ENCODE measurements around the gene RAI1.
A peak's percentile ranks its signal among the peaks of the same experiment; 100 is the strongest.

RAI1 gene

DNA sequence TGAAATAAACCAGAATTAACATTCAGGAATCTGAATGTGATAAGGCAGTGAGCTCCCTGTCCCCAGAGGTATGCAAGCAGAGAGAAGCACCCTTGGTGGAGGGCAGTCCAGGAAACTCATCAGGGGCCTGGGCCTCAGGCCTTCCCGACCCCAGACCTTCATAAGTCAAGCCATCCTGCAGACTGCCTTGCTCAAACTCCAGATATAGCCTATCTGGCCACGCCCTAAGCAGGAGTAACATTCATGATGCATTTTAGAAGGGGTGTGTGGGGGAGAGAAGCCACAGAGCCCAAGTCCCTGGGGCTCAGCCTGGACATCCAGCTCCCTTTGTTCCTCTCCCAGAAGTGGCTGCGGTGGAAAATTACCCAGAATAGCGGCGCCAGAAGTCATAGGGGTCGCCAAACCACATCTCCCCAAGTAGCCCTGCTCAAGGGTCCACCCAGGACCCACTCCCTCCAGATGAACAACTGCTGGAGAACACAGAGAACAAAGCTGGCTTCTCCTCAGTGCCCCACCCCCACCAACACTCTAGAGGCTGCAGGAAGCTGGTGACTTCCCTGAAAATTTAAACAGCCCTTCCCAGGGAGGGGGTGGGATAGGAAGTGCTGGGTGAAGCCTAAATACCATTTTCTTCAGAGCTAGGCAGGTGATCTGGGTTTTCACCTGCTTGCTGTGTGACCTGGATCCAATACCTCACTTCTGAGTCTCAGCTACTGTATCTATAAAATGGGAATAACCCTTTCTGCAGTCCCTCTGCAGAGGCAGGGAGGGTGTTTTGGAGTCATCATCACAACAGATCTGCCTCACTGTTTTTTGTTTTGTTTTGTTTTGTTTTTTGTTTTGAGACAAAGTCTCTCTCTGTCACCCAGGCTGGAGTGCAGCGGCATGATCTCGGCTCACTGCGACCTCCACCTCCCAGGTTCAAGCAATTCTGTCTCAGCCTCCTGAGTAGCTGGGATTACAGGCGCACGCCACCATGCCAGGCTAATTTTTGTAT lies 157.0 kb downstream of the RAI1 start:
- POLR2A ChIA-PET (ENCODE audit: low non-redundant PET), result interaction anchor here (0.5 to 3.0 kb wide), 8 partner anchors 10 to 87 kb away, joined by 3 to 13 read pairs (median 3); no protein-coding TSS in a partner anchor
- DNase-seq (ENCODE audit: low spot score), result no peak
- peak overlapping the region; percentile 100 for H3K27ac ChIP-seq
- TF ChIP-seq, protein P1, sequence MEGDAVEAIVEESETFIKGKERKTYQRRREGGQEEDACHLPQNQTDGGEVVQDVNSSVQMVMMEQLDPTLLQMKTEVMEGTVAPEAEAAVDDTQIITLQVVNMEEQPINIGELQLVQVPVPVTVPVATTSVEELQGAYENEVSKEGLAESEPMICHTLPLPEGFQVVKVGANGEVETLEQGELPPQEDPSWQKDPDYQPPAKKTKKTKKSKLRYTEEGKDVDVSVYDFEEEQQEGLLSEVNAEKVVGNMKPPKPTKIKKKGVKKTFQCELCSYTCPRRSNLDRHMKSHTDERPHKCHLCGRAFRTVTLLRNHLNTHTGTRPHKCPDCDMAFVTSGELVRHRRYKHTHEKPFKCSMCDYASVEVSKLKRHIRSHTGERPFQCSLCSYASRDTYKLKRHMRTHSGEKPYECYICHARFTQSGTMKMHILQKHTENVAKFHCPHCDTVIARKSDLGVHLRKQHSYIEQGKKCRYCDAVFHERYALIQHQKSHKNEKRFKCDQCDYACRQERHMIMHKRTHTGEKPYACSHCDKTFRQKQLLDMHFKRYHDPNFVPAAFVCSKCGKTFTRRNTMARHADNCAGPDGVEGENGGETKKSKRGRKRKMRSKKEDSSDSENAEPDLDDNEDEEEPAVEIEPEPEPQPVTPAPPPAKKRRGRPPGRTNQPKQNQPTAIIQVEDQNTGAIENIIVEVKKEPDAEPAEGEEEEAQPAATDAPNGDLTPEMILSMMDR (conservative IDR thresholded peaks at IDR 0.05; ENCODE audit: low read depth), result no peak
- CTCF ChIA-PET, result interaction anchor here (3.5 kb wide), 1 partner anchor 22 kb away, joined by 14 read pairs; no protein-coding TSS in a partner anchor

DNA sequence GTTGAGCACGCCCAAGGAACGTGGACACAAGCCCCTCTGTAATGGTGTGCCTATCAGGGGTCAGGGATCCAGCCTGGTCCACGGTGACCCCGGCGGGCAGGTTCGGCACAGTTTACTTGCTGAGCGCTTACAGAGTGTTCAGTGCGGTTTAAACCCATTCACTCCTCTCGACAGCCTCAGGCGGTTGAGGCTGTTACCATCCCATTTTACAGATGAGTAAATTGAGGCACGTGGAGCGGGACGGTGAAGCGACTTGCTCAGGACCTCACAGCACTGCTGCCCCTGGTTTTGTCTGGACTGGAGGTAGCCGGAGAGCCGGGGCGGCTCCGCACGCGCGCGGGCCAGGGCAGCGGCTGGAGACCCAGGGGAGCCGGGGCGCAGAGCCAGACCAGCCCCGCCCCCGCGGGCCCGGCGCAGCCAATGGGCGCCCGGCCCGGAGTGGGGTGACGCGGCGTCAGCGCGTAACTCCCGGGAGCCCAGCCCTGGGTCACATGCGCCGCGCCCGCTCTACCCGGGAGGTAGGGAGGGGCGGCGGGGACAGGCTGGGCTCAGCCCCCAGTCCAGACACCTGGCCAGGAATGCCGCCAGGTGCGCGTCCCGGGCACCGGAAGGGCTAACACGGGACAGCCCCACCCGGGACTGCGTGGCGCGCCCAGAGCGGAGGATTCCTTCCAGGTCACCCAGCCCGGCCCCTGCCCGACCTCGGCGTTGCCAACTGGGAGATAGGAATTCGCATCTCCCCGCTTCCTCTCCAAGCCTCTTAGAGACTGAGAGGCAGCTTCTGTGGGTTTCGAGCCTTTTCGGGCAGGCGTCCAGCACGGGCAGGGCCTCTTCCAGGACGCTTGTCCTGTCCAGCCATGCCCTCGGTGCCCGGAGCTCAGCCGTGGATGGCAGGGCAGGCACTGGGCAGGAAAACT lies 158.8 kb downstream of the RAI1 start:
- CTCF ChIA-PET, result interaction anchor here (0.6 kb wide), 1 partner anchor 14 kb away, joined by 8 read pairs; no protein-coding TSS in a partner anchor
- TF ChIP-seq, protein P1 (conservative IDR thresholded peaks at IDR 0.05; ENCODE audit: low read depth), result no peak
- peak overlapping the region; percentile 100 for H3K27ac ChIP-seq
- POLR2A ChIA-PET (ENCODE audit: low non-redundant PET), result interaction anchor here (1.0 to 1.7 kb wide), 3 partner anchors 20 to 158 kb away, joined by 3 to 5 read pairs (median 4); no protein-coding TSS in a partner anchor
- DNase-seq (ENCODE audit: low spot score), result peak; percentile 94

DNA sequence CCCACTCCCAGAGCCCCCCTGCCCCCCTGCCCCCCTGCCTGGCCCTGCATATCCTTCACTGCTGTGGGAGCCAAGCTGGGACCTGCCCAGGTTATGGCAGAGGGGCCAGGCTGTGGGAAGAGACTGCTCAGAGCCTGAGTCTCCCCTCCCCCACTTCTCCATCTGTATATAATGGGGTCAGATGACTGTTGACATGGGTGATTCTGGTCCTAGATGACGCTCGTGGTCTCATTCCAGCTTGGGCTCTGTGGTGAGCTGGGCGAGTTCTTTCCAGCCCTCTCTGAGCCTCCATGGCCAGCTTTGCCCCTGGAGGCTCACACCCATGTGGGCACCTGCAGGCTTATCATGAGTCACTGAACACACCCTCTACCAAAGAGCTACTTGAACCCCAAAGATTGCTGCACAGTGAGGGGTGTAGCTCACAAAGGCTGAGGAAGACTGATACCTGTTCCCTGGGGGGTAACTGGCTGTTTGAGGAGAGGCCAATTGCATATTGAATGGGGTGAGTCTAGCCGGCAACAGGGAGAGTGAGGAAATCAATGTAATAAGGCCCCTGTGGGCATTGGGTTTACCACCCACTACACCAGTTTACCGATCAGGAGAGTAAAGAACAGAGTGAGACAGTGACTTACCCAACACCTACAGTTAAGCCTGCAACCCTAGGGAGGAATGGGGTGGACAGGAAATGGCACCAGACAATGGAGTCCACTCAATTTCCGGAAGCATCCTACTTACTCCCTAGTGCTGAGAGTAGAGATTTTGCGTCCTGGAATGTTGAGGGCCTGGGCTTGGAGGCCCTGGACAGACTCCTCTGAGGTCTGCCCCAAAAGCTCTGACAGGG lies 159.7 kb downstream of the RAI1 start:
- DNase-seq (ENCODE audit: low spot score), result peak; percentile 54
- CTCF ChIA-PET, result interaction anchor here (0.6 to 0.7 kb wide), 2 partner anchors 13 to 19 kb away, joined by 3 to 8 read pairs; no protein-coding TSS in a partner anchor
- peak overlapping the region; percentile 100 for H3K27ac ChIP-seq
- TF ChIP-seq, protein P1 (conservative IDR thresholded peaks at IDR 0.05; ENCODE audit: low read depth), result no peak
- POLR2A ChIA-PET (ENCODE audit: low non-redundant PET), result interaction anchor here (1.0 to 1.7 kb wide), 3 partner anchors 21 to 159 kb away, joined by 3 to 5 read pairs (median 4); no protein-coding TSS in a partner anchor

DNA sequence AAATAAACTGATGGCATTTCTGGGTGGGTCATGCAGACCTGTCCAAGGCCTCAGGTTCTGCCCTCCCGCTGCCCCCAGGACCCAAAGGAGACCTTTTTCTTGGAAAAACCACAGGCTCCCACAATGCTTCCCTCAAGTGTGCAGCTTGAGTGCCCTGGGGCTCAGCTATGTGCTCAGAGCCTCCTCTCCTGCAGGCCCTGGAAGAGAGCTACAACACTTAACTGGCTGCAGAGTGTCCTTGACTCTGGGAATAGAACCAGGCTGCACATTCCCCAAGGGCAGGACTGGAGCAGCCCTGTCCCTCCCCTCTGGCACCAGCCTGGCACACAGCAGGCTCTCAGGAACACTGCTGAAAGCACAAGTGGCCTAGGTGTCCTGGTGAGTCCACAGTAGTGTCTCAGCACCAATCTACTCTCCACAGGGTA lies 160.4 kb downstream of the RAI1 start:
- TF ChIP-seq, protein P1 (conservative IDR thresholded peaks at IDR 0.05; ENCODE audit: low read depth), result no peak
- ChIA-PET CTCF (interaction anchor here (0.6 to 0.7 kb wide), 2 partner anchors 18 to 112 kb away, joined by 3 read pairs; no protein-coding TSS in a partner anchor), POLR2A (ENCODE audit: low non-redundant PET) (interaction anchor here (1.7 kb wide), 1 partner anchor 21 kb away, joined by 4 read pairs; no protein-coding TSS in a partner anchor)
- DNase-seq (ENCODE audit: low spot score), result no peak
- H3K27ac ChIP-seq, result peak overlapping the region; percentile 100

DNA sequence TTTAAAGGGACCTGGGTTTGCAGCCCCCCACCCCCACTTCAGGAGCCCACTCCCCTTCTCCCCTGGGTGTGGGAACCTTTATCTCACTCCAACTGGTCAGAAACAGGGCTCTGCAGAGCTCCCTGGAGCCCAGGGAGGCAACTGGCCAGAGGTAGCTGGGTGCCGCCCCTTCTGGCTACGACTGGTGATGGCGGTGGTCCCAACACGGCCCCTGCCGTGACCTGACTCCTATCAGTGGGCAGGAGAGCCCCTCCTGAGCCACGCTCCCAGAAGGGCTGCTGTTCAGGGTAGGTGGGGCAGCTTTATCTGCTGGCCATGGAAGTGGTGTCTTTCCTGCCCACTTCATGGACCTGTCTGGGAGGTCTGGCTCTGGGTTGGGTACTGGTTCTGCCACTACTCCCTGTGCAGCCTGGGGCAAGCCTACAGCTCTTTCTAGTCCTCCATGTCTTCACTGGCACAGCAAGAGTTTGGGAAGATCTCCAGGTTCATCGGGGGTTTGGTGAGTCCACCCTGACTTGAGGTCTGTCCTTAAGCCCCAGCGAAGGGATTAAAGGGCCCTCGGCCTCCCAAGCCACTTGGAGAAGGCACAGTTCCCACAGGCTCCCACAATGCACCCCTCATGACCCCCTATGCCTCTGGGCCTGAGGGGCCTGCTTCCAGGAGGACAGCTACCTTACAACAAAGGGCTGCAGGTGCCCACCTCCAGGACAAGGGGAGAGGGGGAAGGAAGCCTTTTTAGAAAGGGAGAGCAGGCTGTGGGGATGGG lies 161.0 kb downstream of the RAI1 start:
- H3K27ac ChIP-seq, result peak overlapping the region; percentile 100
- DNase-seq (ENCODE audit: low spot score), result no peak
- ChIA-PET CTCF (interaction anchor here (0.6 to 0.7 kb wide), 3 partner anchors 18 to 605 kb away, joined by 3 read pairs; partner anchors contain the start of gene FLCN), POLR2A (ENCODE audit: low non-redundant PET) (interaction anchor here (1.7 kb wide), 1 partner anchor 22 kb away, joined by 4 read pairs; no protein-coding TSS in a partner anchor)
- TF ChIP-seq, protein P1 (conservative IDR thresholded peaks at IDR 0.05; ENCODE audit: low read depth), result no peak
